Testis (tissue), 3 donors: Measurements from ENCODE around the gene BTBD10. TPM values are rescaled to one million over a fixed set of nuclear protein-coding genes. Genes with fewer than 3 reads are reported as not detected.
"Not testable (repeated sequence)": the region's sequence is repeated elsewhere in the genome, so short reads cannot be mapped to it uniquely, and the experiment has no call there.

Experiments
- DNase-seq: peaks from one replicate; pipeline ENCODE4 v3.0.0-alpha.2; 2019
- H3K27ac ChIP-seq, 2 donors: fragments of 200-600 bp; sonication (generic); one replicate each; pipeline ENCODE4 v1.5.1; 2019
- H3K27me3 ChIP-seq: fragments of 200-600 bp; sonication (generic); one replicate; pipeline ENCODE4 v1.5.1; 2019
- H3K36me3 ChIP-seq: fragments of 200-600 bp; sonication (generic); one replicate; pipeline ENCODE4 v1.5.1; 2017; ENCODE audit warnings: low read depth; ENCODE audit errors: missing control alignments
- H3K4me1 ChIP-seq: fragments of 200-600 bp; sonication (generic); one replicate; pipeline ENCODE4 v1.5.1; 2019
- H3K4me3 ChIP-seq, 2 donors: fragments of 200-600 bp; sonication (generic); one replicate each; pipeline ENCODE4 v1.5.1; 2017 to 2019
- H3K9me3 ChIP-seq: fragments of 200-600 bp; sonication (generic); one replicate; pipeline ENCODE4 v1.5.1; 2017
- POLR2A ChIP-seq: fragments of 450-650 bp; IDR thresholded peaks from one replicate; pipeline ENCODE4 v1.6.1; 2017; ENCODE audit warnings: antibody characterized with exemption, mild to moderate bottlenecking, moderate library complexity
- WGBS, 2 donors: methylation state at CpG; one replicate each; pipeline ENCODE4 v1.1.5; 2018; 5-methylcytosine and 5-hydroxymethylcytosine counted together
- intact Hi-C: fragments of 100-400 bp; cut with DNase I; formaldehyde crosslinking; loops from one replicate; pipeline ENCODE4 v1.15.1; 2023; ENCODE audit warnings: low total_unique reads
- polyA plus RNA-seq: library from polyadenylated mRNA; stranded (reverse); fragments of 350-450 nt; fragmentation: Illumina TruSeq; extraction: RNeasy Lipid Tissue Mini Kit (QIAGEN cat#74804); gene quantifications from one replicate; pipeline ENCODE4 v1.2.3, GENCODE V29; 2014; ENCODE audit warnings: low read depth, low replicate concordance; ENCODE audit not compliant: insufficient read depth
- total RNA-seq, 2 donors: library from RNA; depleted of rRNA; stranded (reverse); fragments of >200 nt; gene quantifications; one replicate each; pipeline ENCODE4 v1.2.3, GENCODE V29; 2016
- TF ChIP-seq, protein P1 (sequence below), 3 experiments: fragments of 450-650 bp in 2 of 3; fragments of 200-600 bp in 1 of 3; sonication (generic) in 1 of 3; IDR thresholded peaks; one replicate each; pipeline ENCODE4 v1.5.1; 2016 to 2019; ENCODE audit warnings: antibody characterized with exemption in 3 of 3, mild to moderate bottlenecking in 2 of 3, moderate library complexity in 1 of 3

The BTBD10 gene
- total and polyA plus RNA-seq, 3 donors from 2014 or later, result 47.0 to 81.7 (median 69.4) TPM

DNA sequence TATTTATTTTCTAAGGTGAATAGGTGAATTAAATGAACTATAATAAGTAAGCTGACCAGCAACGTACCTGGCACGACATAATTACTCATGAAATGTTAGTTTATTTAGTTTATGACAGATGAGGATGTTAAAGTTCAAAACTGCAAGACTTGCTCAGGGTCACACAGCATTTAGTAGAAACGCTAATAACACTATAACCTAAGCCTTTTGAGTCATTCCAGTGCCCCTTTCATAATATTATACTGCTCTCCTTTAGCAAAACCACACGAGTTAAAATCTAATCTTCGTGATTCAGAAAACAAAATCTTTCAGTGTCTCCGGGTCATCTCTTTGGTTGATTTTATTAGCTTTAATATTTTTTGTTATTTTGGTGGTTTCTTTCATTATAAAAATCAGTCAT lies 39.6 kb downstream of the BTBD10 start:
- intact Hi-C loops, result no loop called here
- no peaks in the 10 kb centered on the region for H3K4me1 ChIP-seq

GRCh38 chr11:13421561-13421960 lies 41.5 kb downstream of the BTBD10 start:
- TF ChIP-seq POLR2A, result no peak
- TF ChIP-seq, protein P1, sequence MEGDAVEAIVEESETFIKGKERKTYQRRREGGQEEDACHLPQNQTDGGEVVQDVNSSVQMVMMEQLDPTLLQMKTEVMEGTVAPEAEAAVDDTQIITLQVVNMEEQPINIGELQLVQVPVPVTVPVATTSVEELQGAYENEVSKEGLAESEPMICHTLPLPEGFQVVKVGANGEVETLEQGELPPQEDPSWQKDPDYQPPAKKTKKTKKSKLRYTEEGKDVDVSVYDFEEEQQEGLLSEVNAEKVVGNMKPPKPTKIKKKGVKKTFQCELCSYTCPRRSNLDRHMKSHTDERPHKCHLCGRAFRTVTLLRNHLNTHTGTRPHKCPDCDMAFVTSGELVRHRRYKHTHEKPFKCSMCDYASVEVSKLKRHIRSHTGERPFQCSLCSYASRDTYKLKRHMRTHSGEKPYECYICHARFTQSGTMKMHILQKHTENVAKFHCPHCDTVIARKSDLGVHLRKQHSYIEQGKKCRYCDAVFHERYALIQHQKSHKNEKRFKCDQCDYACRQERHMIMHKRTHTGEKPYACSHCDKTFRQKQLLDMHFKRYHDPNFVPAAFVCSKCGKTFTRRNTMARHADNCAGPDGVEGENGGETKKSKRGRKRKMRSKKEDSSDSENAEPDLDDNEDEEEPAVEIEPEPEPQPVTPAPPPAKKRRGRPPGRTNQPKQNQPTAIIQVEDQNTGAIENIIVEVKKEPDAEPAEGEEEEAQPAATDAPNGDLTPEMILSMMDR (IDR thresholded peaks at IDR 0.05), result no peak
- Histone ChIP-seq H3K4me1 (no peaks in the 10 kb centered on the region), H3K36me3 (no peaks in the 10 kb centered on the region), H3K27me3 (no peaks in the 10 kb centered on the region), H3K4me3 (no peak overlapping the region), H3K9me3 (no peaks in the 10 kb centered on the region), H3K27ac (no peak overlapping the region)
- intact Hi-C loops, result no loop called here
- WGBS, 2 donors, result 90 to 91% methylated on average over 6 of the region's 6 CpGs
- no peak for DNase-seq

More for the DNA sequence above, 39.6 kb downstream of the BTBD10 start:
- Histone ChIP-seq H3K9me3 (no peaks in the 10 kb centered on the region), H3K36me3 (no peaks in the 10 kb centered on the region), H3K4me3 (no peak overlapping the region), H3K27ac (no peak overlapping the region), H3K27me3 (no peaks in the 10 kb centered on the region)
- no peak for DNase-seq
- 75 to 88% methylated on average over 6 of the region's 6 CpGs for WGBS, 2 donors
- TF ChIP-seq, protein P1 (IDR thresholded peaks at IDR 0.05), result no peak

- WGBS, 2 donors, result 88 to 92% methylated on average over 3 of the region's 3 CpGs
- Histone ChIP-seq H3K27ac (no peak overlapping the region), H3K9me3 (no peaks in the 10 kb centered on the region), H3K4me3 (no peak overlapping the region), H3K36me3 (no peaks in the 10 kb centered on the region), H3K4me1 (no peaks in the 10 kb centered on the region), H3K27me3 (no peaks in the 10 kb centered on the region)
- TF ChIP-seq POLR2A, result no peak
- TF ChIP-seq, protein P1 (IDR thresholded peaks at IDR 0.05), result no peak
- intact Hi-C loops, result no loop called here
- no peak for DNase-seq
These were observed 47.8 kb downstream of the BTBD10 start for GRCh38 chr11:13415201-13415600.

- H3K9me3 ChIP-seq, result no peaks in the 10 kb centered on the region
- H3K36me3 ChIP-seq, result no peaks in the 10 kb centered on the region
- TF ChIP-seq, protein P1 (IDR thresholded peaks at IDR 0.05), result no peak
- TF ChIP-seq POLR2A, result no peak
- no peaks in the 10 kb centered on the region for H3K27me3 ChIP-seq
- no peak for DNase-seq
- H3K27ac ChIP-seq, result no peak overlapping the region
- no peaks in the 10 kb centered on the region for H3K4me1 ChIP-seq
- no peak overlapping the region for H3K4me3 ChIP-seq
- WGBS, 2 donors, result 90 to 98% methylated on average over 4 of the region's 4 CpGs
- intact Hi-C loops, result no loop called here
These were observed 57.8 kb downstream of the BTBD10 start for GRCh38 chr11:13405220-13405619.

DNA sequence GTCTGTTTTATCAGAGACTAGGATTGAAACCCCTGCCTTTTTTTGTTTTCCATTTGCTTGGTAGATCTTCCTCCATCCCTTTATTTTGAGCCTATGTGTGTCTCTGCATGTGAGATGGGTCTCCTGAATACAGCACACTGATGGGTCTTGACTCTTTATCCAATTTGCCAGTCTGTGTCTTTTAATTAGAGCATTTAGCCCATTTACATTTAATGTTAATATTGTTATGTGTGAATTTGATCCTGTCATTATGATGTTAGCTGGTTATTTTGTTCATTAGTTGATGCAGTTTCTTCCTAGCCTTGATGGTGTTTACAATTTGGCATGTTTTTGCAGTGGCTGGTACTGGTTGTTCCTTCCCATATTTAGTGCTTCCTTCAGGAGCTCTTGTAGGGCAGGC lies 64.7 kb downstream of the BTBD10 start:
- H3K36me3 ChIP-seq, H3K4me3 ChIP-seq, DNase-seq, intact Hi-C loops, H3K4me1 ChIP-seq, H3K27me3 ChIP-seq, H3K9me3 ChIP-seq, H3K27ac ChIP-seq: not testable (repeated sequence)
